ENCODE measurements around the gene UBD.

The UBD gene

DNA sequence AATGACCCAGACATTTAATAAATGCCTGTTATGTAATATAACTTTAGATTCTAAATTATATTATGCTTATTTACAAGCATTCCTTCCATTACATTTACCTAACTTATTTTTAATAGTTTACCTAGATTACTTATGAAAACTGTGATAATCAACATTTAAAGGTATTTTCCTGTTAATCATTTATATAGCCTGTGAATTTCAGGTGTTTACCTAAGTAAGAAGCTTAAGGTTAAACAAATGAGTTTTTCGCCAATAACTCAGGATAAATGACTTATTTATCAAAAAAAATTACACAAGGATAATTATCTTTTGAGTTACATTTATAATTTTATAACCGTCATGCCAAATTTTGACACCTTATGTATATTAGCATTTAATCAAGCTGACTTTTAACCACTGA, 35.5 kb downstream of the UBD start:
- peak overlapping the region; percentile 62 for H3K4me2 ChIP-seq (ENCODE audit: low read depth, low read length, poor library complexity, severe bottlenecking)
- H3K9me2 ChIP-seq (replicated peaks; ENCODE audit: low read depth, low read length): no peaks in the 10 kb centered on the region
- H3K4me3 ChIP-seq (ENCODE audit: low read length, poor library complexity, severe bottlenecking): peak overlapping the region; percentile 52
- H3K9ac ChIP-seq (ENCODE audit: low read depth, low read length, poor library complexity, severe bottlenecking): peak overlapping the region; percentile 49
- H3K9me3 ChIP-seq (ENCODE audit: insufficient read depth, low read depth, low read length): peaks cover 5% of the 10 kb centered on the region; the same call in 1 of the 2 replicates
- no peaks in the 10 kb centered on the region for H3K79me2 ChIP-seq (ENCODE audit: insufficient read depth, low read length)
- H3K36me3 ChIP-seq (ENCODE audit: insufficient read depth, low read length): no peaks in the 10 kb centered on the region
- no peaks in the 10 kb centered on the region for H3K27me3 ChIP-seq (ENCODE audit: insufficient read depth, low read length, poor library complexity, severe bottlenecking)
- H2AFZ ChIP-seq (ENCODE audit: low read length): no peak overlapping the region
- no peaks in the 10 kb centered on the region for H4K20me1 ChIP-seq (ENCODE audit: insufficient read depth, low read length, poor library complexity, severe bottlenecking)
- peaks cover 72% of the 10 kb centered on the region for H3K4me1 ChIP-seq (ENCODE audit: insufficient read depth, low read length, poor library complexity, severe bottlenecking)
- peaks cover 16% of the 10 kb centered on the region for H3F3A ChIP-seq (ENCODE audit: low read depth)
- TF ChIP-seq EZH2phosphoT487 (IDR thresholded peaks at IDR 0.05; ENCODE audit: borderline replicate concordance): no peak
- TF ChIP-seq, protein P1, sequence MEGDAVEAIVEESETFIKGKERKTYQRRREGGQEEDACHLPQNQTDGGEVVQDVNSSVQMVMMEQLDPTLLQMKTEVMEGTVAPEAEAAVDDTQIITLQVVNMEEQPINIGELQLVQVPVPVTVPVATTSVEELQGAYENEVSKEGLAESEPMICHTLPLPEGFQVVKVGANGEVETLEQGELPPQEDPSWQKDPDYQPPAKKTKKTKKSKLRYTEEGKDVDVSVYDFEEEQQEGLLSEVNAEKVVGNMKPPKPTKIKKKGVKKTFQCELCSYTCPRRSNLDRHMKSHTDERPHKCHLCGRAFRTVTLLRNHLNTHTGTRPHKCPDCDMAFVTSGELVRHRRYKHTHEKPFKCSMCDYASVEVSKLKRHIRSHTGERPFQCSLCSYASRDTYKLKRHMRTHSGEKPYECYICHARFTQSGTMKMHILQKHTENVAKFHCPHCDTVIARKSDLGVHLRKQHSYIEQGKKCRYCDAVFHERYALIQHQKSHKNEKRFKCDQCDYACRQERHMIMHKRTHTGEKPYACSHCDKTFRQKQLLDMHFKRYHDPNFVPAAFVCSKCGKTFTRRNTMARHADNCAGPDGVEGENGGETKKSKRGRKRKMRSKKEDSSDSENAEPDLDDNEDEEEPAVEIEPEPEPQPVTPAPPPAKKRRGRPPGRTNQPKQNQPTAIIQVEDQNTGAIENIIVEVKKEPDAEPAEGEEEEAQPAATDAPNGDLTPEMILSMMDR (conservative IDR thresholded peaks at IDR 0.05; ENCODE audit: low read length): no peak

DNA sequence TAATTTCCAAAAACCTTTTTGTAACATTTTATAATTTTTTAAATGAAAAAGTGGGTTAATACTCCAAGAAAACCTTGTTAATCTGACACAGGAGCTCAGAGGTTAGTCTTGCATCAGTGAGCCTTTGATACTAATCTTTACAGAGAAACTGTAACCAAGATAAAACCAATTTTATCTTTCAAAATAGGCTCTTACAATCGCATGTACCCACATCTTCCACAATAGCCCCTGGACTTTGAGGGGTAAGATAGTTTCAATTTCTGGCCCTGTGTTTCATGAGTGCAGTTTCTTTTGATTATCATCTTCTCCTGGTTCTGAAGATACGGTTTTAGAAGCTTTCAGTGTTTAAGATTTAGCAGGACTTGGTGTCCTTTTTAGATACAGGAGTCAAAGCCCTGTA, 37.3 kb downstream of the UBD start:
- TF ChIP-seq EZH2phosphoT487 (IDR thresholded peaks at IDR 0.05; ENCODE audit: borderline replicate concordance): no peak
- TF ChIP-seq, protein P1 (conservative IDR thresholded peaks at IDR 0.05; ENCODE audit: low read length): no peak
- peak overlapping the region; percentile 51 for H3K4me2 ChIP-seq (ENCODE audit: low read depth, low read length, poor library complexity, severe bottlenecking)
- no peak overlapping the region for H2AFZ ChIP-seq (ENCODE audit: low read length)
- no peaks in the 10 kb centered on the region for H3K79me2 ChIP-seq (ENCODE audit: insufficient read depth, low read length)
- peaks cover 5% of the 10 kb centered on the region; the same call in 1 of the 2 replicates for H3K9me3 ChIP-seq (ENCODE audit: insufficient read depth, low read depth, low read length)
- peak overlapping the region; percentile 6 for H3K4me3 ChIP-seq (ENCODE audit: low read length, poor library complexity, severe bottlenecking)
- no peaks in the 10 kb centered on the region for H4K20me1 ChIP-seq (ENCODE audit: insufficient read depth, low read length, poor library complexity, severe bottlenecking)
- peaks cover 69% of the 10 kb centered on the region for H3K4me1 ChIP-seq (ENCODE audit: insufficient read depth, low read length, poor library complexity, severe bottlenecking)
- H3K36me3 ChIP-seq (ENCODE audit: insufficient read depth, low read length): no peaks in the 10 kb centered on the region
- peaks cover 16% of the 10 kb centered on the region for H3F3A ChIP-seq (ENCODE audit: low read depth)
- no peaks in the 10 kb centered on the region for H3K9me2 ChIP-seq (replicated peaks; ENCODE audit: low read depth, low read length)
- H3K9ac ChIP-seq (ENCODE audit: low read depth, low read length, poor library complexity, severe bottlenecking): peak overlapping the region; percentile 16
- no peaks in the 10 kb centered on the region for H3K27me3 ChIP-seq (ENCODE audit: insufficient read depth, low read length, poor library complexity, severe bottlenecking)

DNA sequence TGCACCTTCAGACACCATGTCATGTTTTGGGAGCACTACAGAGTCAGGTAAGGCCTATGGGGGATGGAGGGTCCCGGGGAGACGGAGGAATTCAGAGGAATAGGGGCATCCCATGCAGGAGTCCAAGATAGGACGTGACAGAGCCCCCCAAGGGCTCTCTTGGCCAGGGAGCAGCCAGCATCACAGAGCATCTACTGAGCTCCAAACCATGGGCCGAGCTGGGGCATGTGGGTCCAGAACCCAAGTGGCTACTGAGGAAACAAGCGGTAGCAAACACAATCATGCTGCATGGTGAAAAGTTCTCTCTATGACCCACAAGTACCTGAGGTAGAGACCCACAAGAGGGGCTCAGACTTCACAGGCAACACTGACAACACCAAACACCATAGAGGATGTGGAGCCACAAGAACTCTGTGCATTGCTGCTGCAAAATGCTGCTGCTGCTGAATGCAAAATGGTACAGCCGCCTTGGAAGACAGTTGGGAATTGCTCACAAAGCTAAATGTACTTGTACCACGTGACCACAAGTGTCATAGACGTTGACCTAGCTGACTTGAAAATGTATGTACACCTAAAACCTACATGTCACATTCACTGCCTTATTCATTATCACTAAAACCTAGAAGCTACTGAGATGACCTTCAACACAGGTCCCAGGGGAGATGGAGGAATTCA, 38.4 kb downstream of the UBD start:
- TF ChIP-seq, protein P1 (conservative IDR thresholded peaks at IDR 0.05; ENCODE audit: low read length): no peak
- no peak for TF ChIP-seq EZH2phosphoT487 (IDR thresholded peaks at IDR 0.05; ENCODE audit: borderline replicate concordance)
- Histone ChIP-seq H3K9ac (ENCODE audit: low read depth, low read length, poor library complexity, severe bottlenecking) (peak overlapping the region; percentile 55), H3K4me1 (ENCODE audit: insufficient read depth, low read length, poor library complexity, severe bottlenecking) (peaks cover 66% of the 10 kb centered on the region), H3K27me3 (ENCODE audit: insufficient read depth, low read length, poor library complexity, severe bottlenecking) (no peaks in the 10 kb centered on the region), H3K79me2 (ENCODE audit: insufficient read depth, low read length) (no peaks in the 10 kb centered on the region), H3K9me3 (ENCODE audit: insufficient read depth, low read depth, low read length) (peaks cover 5% of the 10 kb centered on the region; the same call in 1 of the 2 replicates), H2AFZ (ENCODE audit: low read length) (no peak overlapping the region), H3F3A (ENCODE audit: low read depth) (peaks cover 16% of the 10 kb centered on the region), H3K4me3 (ENCODE audit: low read length, poor library complexity, severe bottlenecking) (peak overlapping the region; percentile 12), H3K9me2 (replicated peaks; ENCODE audit: low read depth, low read length) (no peaks in the 10 kb centered on the region), H3K4me2 (ENCODE audit: low read depth, low read length, poor library complexity, severe bottlenecking) (peak overlapping the region; percentile 63), H3K36me3 (ENCODE audit: insufficient read depth, low read length) (no peaks in the 10 kb centered on the region), H4K20me1 (ENCODE audit: insufficient read depth, low read length, poor library complexity, severe bottlenecking) (no peaks in the 10 kb centered on the region)

Data from Loucy (cell line).